GM18868 (cell line): Measurements from ENCODE around the gene EMILIN3.
A peak's percentile ranks its signal among the peaks of the same experiment; 100 is the strongest.

Source experiments
- ATAC-seq: cut with Tn5 transposase; IDR thresholded peaks from one replicate; pipeline ENCODE4 v1.9.1; 2021; ENCODE audit warnings: mild to moderate bottlenecking, moderate library complexity; ENCODE audit not compliant: unreplicated experiment

Gene EMILIN3

DNA sequence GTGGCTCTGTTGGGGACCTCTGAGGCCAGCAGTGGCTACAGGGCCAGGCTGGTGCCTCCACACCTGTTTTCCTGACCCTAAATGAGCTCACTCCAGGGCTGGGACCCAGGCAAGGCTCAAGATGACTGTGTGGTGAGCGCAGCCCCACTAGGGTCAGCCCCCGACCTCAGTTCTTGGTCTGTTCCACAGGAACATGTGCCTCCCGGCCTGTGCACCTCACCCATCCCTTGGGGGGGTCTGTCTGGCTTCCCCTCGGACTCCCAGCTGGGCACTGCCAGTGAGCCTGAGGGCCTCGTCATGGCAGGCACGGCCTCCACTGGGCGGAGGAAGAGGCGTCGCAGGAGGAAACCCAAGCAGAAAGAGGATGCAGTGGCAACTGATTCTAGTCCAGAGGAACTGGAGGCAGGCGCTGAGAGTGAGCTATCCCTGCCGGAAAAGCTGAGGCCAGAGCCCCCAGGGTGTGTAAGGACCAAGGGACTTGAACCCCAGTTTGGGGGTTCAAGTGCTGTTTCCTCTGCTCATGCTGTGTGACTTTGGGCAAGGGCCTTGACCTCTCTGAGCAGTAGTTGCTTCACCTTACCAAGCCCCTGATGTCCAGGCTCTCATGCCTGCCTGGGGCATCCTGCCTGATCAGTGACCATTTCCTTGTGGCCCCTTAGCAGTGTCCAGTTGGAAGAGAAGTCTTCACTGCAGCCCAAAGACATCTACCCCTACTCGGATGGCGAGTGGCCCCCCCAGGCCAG, 18.0 kb downstream of the EMILIN3 start:
- no peak for ATAC-seq

DNA sequence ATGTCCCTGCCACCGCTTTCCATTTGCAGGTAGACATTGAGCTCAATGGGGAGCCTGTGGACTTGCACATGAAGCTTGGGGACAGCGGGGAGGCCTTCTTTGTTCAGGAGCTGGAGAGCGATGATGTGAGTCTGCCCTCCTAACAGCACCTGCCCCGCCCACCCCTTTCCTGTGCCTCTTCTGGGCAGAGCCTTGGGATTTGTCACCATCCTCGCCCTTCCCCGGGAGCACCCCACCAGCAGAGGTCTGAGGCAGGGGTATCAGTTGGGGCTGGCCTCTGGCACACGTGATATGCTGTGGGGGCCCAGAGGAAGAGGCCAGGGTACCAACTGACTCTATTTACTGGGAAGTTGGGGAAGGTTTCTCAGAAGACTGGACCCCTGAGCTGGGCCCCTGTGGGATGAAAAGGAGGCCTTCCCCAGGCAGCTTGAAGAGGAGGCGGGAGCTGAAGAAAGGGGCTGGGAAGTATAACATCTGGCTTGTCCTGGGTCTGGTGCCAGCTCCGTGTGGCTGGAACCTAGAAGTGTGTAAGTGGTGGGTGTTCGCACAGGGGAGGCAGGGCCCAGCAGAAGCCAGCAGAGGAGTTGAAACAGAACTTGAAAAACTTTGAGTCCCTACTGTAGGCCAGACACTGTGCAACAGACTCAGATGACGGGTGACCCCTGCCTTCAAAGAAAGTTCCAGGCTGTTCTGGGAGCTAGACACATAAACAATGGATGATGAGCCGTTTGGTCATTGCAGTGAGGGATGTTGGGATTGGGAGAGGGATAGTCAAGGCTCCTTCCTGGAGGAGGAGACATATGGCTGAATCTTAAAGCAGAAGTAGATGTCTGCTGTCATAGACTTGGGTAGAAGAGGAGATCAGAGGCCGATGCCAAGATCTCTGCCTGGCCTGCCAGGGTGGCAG, 18.8 kb downstream of the EMILIN3 start:
- no peak for ATAC-seq

DNA sequence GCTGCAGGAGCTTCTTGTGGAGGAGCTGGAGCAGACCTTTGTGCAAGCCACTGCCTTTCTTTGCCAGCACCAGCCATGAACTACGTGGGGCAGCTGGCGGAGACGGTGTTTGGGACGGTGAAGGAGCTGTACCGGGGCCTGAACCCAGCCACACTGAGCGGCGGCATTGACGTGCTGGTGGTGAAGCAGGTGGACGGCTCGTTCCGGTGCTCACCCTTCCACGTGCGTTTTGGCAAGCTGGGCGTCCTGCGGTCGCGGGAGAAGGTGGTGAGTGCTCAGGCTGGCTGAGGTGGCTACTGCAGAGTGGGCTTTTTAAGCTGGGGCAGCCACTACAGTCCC, 20.9 kb downstream of the EMILIN3 start:
- no peak for ATAC-seq

DNA sequence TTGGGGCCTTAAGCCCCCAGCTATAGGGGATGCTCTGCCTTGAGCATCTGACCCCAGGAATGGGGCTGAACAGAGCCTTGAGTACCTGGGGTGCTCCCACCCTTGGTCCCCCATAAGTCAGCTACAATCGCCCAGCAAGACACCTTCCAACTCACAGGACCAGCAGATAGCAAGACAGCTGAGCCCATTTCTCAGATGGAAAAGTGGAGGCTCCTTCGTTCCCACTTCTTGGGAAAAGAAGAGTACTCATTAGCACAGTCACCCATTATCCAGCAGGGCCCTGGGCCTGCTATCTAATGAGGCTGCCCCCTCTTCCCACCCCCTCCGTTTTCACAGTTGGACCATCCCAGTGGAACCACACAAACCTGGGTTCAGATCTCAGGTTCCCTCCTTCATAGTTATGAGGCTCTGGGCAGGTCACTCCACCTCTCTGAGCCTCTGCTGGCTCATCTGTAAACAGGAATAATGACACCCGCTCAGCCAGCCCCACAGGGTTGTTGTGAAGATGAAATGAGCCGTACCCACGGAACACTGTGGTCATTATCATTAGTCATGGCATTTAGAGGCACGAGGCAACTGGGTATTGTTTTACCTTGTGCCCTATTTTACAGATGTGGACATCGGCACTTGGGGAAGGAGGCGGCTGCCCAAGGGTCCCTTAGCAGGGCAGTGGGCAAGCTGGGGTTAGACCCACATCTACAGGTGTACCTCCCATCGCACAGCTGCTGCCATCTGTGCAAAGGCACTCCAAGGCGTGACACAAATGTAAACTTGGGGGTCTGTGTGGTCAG, 21.5 kb downstream of the EMILIN3 start:
- no peak for ATAC-seq

DNA sequence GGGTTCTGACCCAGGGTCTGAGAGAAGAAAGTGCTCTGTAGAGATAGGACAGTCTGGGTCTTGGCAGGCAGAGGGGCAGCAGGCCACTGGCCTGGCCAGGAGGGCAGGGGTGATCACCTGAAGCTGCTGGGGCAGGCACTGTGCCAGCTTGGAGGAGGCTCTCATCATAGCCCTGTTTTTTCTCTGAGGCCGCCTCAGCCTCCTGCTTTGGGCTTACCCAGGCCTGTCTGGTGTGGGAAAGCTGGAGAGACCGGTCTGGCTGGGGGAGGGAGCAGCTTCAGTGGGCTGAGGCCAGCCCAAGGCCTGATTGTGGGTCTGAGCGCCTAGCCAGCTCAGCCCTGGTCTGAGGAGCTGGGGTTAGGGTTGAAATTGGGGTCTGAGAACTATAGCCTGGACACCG, 22.1 kb downstream of the EMILIN3 start:
- no peak for ATAC-seq

DNA sequence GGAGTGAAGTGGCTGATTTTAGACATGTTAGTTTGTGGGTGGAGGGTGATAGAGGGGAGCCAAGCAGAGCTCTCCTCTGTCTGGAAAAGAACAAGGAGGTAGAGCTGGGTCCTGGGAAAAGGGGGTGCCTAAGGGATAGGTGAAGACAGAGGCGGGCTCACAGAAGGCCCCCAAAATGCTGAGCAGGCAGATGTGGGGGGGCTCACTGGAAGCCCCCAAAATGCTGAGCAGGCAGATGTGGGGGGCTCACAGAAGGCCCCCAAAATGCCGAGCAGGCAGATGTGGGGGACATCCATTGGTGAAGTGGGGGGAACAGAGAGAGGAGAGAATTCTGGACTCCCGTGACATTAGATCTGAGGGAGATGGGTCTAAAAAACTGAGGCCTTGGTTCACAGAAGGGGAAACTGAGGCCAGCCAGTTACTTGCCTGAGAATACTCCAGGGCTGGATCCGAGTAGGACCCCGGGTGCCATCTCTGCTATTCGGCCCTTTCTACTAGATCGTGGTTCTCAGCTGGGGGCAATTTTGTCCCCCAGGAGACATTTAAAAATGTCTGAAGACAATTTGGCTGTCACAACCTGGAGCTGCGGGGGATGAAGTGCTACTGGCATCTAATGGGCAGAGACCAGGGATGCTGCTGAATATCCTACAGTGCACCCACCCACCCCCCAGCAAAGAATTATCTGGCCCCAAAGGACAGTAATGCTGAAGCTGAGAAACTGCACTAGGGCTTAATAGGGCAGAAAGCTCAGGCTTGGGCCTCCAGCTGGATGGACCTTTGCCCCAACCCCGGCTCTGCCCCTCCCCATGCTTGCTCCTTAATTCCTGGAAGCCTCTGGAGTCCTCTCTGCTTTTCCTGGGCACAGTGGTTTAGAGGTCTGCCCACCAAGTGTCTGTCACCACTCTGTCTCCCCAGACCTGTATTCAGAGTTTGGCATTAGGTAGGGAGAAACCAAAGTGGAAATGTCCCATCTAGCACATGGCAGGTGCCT, 23.8 kb downstream of the EMILIN3 start:
- no peak for ATAC-seq

DNA sequence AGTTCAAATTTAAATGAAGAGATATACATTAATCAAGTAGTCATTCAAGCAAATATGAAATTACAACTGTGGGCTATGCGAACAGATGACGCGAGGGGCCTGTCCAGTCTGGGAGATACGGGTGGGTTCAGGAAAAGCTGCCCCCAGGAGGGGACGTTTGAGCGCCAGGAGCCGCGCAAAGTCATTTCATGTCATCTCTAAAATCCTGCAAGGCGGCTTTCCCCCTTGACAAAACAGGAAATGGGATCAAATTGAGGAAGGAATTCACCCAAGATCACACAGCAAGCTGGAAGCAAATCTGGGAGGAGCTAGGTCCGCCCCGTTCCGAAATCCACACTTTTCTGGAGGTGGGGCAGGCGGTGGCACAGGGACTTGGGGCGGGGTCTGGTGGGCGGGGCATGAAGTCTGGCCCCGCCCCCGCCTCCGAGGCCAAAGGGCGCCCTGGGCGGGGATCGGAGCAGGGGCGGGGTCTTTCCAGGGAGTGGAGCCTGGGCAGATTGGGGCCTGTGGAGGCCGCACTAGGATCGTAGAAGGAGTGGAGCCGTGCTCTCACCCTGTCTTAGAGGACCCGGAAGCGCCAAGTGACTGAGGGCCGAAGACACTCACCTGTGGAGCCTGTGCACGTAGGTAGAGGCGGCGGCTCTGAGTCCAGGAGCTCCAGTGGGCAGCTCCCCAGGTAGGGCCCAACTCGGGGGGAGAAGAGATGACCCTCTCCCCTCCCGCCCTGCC, 26.1 kb downstream of the EMILIN3 start, which contains the start of gene LPIN3:
Gene LPIN3, plus strand, starts transcription at position 495 of the 729 bp plus-strand sequence. CDS start 4,983 bp downstream, outside the sequence.
- peak; percentile 59 for ATAC-seq

DNA sequence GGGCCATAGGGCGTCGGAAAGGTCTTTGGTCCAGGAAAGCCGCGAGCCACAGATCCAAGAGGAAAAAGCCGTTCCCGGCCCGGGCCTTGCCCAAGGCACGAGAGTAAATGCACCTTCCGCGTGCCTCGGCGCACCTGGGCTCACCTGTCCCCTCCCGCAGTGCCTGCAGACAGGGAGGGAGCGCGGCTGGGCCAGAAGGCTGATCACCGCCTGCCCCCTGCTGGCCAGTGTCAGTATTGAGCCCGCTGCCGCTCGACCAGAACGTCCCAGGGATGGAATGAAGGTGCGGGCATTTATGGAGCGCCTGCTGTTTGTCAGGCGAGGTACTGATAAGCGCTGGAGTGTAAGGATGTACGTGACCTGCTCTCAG, 26.7 kb downstream of the EMILIN3 start:
- no peak for ATAC-seq

DNA sequence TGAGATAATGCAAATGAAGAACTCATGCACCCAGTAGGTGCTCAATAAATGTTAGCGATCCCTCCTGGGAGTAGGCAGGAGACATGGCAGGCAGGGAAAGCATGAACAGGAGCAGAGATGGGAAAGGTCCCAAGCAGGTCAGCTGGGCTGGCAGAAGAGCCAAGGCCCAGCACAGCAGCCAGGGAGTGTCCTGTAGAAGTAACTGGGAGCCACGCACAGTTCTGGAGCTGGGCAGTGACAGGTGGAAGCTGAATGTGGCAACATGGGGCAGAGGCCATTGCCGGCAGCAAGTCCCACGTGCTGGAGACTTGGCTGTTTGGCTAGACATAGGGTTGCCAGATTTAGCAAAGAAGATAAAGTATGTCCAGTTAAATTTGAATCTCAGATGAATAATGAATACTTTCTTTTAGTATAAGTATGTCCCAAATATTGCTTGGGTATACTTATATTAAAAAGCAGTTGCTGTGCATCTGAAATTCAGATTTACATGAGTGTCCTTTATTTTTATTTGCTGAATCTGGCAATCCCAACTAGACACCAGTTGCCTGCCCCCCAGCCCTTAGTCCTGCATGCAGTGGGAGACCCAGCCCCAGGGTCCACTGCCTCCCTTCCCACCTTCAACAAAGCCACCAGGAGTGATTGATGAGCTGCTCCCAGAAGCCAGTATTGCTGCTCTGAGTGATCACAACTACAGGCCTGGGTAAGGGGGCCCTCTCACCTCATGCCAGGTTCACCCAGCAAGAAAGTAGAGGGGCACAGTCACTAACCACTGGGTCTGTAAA, 29.7 kb downstream of the EMILIN3 start:
- ATAC-seq: no peak

DNA sequence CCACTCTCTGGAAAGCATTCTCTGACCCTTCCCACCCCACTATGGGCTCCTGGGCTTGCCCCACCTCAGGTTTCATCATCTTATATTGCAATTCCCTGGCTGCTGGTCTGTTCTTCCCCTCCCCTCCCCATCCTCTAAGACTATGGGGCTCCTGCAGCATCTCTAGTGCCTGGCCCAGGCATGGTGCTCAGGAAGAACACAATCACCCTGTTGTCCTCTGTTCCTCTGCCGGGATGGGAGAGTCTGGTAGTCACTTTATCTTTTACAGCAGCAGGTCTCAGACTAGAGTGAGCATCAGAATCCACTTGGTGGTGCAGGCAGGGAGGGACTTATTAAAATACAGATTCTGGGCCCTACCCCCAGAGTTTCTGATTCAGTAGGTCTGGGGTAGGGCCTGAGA, 31.0 kb downstream of the EMILIN3 start:
- ATAC-seq: no peak

DNA sequence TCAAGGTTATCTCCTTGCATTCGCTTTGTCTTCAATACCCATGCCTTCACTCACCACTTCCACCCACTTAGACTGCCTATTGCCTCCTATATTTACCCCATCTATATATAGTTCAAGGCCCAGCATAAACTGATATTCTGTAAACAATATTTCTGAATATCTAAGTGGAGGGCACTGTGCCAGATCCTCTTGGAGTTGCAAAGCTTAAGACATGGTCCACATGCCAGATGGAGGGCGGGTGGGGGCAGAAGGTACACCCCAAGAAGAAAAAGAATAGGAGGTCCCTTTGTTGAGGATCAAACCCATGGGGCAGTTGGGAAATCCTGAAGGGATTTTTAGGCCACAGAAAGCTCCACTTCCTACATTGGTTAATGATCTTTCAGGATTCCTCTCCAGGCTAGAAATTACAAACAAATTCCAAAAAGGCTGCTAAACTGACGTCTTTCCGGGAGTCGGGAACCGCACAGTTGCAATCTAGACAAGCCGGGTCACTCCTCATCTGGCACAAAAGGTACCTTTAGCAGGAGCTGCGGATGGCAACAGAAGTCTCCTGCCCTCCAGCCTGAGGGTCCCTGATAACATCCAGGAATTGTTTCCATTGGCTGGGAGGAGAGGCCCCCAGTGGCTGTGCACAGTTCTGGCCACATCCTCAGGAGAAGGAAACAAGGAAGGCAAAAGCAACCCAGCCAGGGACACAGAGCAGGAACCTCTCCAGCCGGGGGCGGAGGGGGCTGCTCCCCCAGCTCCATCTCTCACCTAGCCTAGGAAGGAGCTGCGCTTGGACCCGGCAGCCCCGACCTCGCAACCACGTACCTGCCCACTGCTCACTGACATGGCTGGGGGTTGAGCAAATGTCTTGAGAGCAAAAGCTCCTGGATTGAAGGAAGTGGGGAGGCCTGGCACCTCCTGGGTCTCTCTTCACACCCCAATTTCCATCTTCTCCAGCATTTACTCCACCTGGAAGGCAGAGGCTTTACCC, 31.9 kb downstream of the EMILIN3 start:
- no peak for ATAC-seq

DNA sequence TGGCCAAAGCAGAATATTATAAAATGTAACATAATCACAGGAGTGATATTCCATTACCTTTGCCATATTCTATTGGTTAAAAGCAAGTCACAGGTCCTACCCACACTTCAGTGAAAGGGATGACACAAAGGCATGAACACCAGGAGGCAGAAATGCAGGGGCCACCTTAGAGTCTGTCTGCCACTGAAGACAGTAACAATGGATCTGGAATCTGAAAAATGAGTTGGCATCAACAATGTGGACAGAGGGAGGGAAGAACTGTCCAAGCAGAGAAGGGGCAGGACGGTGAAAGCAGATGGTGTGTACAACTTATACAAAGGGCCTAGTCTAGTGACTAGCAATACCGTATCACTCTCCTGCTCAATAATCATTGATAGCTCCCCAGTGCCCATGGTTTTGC, 32.6 kb downstream of the EMILIN3 start:
- no peak for ATAC-seq

DNA sequence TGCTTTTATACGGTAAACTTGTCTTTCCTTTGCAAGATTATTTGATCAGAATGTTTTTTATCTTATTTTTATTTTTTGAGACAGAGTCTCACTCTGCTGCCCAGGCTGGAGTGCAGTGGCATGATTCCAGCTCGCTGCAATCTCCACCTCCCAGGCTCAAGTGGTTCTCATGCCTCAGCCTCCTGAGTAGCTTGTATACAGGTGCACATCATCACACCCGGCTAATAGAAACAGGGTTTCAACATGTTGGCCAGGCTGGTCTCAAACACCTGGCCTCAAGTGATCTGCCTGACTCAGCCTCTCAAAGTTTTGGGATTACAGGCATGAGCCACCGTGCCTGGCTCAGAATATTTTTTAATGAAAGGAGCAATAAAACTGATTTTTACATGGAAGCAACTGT, 34.9 kb downstream of the EMILIN3 start:
- ATAC-seq: no peak

DNA sequence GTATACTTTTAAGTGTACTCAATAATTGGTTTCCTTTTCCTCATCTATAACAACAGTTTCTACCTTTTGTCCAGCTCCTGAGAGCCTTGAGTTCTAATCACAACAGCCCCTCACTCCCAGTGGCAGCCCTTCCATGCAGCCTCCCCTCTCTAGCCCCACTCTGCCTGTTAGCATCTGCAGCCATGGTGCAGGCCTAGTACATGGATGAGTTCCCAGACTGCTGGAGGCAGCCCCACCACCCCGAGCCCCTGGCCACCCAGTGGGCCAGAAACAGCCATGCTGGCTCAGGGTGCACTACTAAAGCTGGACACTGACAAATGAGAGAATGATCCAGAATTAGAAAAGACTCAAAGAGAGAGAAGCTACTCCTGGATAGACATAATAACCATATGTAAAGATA, 35.7 kb downstream of the EMILIN3 start:
- no peak for ATAC-seq

DNA sequence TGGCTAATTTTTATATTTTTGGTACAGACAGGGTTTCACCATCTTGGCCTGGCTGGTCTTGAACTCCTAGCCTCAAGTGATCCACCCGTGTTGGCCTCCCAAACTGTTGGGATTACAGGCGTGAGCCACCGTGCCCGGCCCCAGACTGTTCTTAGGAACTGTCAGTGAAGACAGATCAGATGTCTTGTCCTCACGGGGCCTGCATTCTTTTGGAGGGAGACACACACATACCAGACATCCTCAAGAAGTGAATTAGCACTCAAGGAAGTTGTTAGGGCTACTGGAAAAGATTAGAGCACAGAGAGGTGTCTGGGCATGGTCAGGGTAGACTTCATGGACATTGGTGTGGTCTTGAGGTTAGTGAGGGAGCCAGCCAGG, 36.3 kb downstream of the EMILIN3 start:
- no peak for ATAC-seq

DNA sequence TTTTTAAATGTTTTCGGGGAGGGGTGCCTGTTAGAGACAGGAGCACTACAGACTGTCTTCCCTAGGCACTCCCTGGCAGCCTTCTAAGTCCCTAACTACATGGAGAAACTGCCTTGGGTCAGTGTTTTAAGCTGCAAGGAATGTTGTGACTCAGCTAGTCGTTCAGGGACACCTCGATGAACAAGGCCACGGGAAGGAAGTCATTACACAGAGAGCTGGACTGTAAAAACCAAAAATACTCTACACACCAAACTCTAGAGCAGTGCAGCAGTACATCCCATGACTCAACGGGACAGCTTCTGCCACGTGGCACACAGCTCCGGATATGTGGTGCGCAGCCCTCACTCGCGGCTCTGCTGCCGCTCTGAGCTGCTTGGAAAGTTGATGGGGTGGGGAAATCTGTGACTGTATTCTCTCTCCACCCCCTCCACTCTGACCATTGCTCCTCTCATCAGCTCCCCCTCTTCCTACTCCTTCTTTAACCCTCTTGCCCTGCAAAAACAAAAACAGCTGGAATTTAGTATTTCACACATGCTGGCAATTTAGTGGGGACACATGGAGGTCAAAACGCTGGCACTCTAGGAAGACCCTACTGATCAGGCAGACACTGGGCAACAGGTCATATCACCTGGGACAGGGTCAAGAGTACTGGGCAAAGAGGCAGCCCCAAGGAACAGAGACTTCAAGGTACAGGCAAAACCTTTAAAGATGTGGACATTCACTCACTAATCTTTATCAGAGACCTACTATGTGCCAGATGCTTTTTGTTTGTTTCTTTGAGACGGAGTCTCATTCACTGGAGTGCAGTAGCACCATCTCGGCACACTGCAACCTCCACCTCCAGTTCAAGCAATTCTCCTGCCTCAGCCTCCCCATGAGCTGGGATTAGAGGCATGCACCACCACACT, 36.9 kb downstream of the EMILIN3 start:
- peak; percentile 87 for ATAC-seq

DNA sequence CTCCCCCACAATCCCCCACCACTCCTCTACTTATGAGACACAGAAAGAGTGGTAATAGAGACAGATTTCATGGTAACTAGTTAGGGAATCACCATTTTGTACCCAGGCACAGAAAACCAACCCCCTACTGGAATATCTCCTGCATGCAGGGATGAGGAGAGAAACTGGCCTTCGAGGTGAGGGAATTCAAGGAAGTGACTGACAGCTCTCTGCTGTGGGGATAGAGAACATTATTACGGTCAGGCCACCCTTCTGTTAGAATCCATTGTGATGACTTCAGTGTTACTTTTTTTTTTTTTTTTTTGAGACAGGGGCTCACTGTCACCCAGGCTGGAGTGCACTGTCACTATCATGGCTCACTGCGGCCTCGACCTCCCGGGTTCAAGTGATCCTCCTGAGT, 39.4 kb downstream of the EMILIN3 start:
- ATAC-seq: no peak
